Spleen (tissue), 11 donors: ENCODE results near the gene DSG4. TPM values are rescaled to one million over a fixed set of nuclear protein-coding genes. Genes with fewer than 3 reads are reported as not detected.

Source experiments
- DNase-seq: peaks from one replicate; pipeline ENCODE4 v3.0.0-alpha.2; 2020
- H3K27ac ChIP-seq, 8 donors: fragments of 200-600 bp; sonication (generic) in 7 of 8; 1 replicate in 4 of 8; 2 replicates in 4 of 8; pipeline versions ENCODE4 v1.5.0 to v1.8.0; 2016 to 2021; ENCODE audit warnings: inconsistent platforms in 4 of 8, mild to moderate bottlenecking in 4 of 8, moderate library complexity in 1 of 8
- H3K27me3 ChIP-seq, 7 donors: fragments of 200-600 bp; sonication (generic) in 6 of 7; replicated peaks in 1 of 7; 1 replicate in 4 of 7; 2 replicates in 3 of 7; pipeline versions ENCODE4 v1.5.0 to v1.8.0; 2016 to 2021; ENCODE audit warnings: inconsistent platforms in 3 of 7, mild to moderate bottlenecking in 1 of 7
- H3K36me3 ChIP-seq, 6 donors: fragments of 200-600 bp; sonication (generic) in 5 of 6; 1 replicate in 4 of 6; 2 replicates in 2 of 6; pipeline versions ENCODE4 v1.5.0 to v1.8.0; 2016 to 2021; ENCODE audit warnings: inconsistent platforms in 2 of 6
- H3K4me1 ChIP-seq, 6 donors: fragments of 200-600 bp; sonication (generic) in 5 of 6; 1 replicate in 3 of 6; 2 replicates in 3 of 6; pipeline versions ENCODE4 v1.5.0 to v1.8.0; 2016 to 2021; ENCODE audit warnings: inconsistent platforms in 3 of 6
- H3K4me3 ChIP-seq, 8 donors: fragments of 200-600 bp; sonication (generic) in 7 of 8; 1 replicate in 4 of 8; 2 replicates in 4 of 8; pipeline versions ENCODE4 v1.5.0 to v1.8.0; 2016 to 2021; ENCODE audit warnings: inconsistent platforms in 4 of 8, mild to moderate bottlenecking in 4 of 8, moderate library complexity in 2 of 8
- H3K9me3 ChIP-seq, 8 donors: fragments of 200-600 bp; sonication (generic) in 7 of 8; 1 replicate in 4 of 8; 2 replicates in 4 of 8; pipeline versions ENCODE4 v1.5.0 to v1.8.0; 2016 to 2021; ENCODE audit warnings: inconsistent platforms in 4 of 8
- POLR2A ChIP-seq, 3 donors: fragments of 450-650 bp; IDR thresholded peaks; one replicate each; pipeline ENCODE4 v1.5.1; 2017; ENCODE audit warnings: antibody characterized with exemption in 3 of 3, mild to moderate bottlenecking in 1 of 3
- POLR2AphosphoS5 ChIP-seq, 3 donors: sonication (generic); formaldehyde crosslinking; IDR thresholded peaks; one replicate each; pipeline ENCODE4 v1.5.1; 2017; ENCODE audit warnings: antibody characterized with exemption in 3 of 3
- WGBS, 5 donors: extraction: QIAGEN DNeasy Blood & Tissue Kit in 3 of 5; methylation state at CpG; one replicate each; pipeline versions ENCODE4 v1.1.5 to v1.1.7; 2013 to 2018; 5-methylcytosine and 5-hydroxymethylcytosine counted together
- intact Hi-C: fragments of 100-400 bp; cut with DNase I; formaldehyde crosslinking; loops from one replicate; pipeline ENCODE4 v1.15.0; 2023; ENCODE audit warnings: low total_unique reads
- polyA plus RNA-seq, 3 donors: library from polyadenylated mRNA; stranded (reverse); fragments of 200-250 nt; gene quantifications; one replicate each; pipeline ENCODE4 v1.2.1, GENCODE V29; 2013
- total RNA-seq, 7 donors: library from RNA; depleted of rRNA in 3 of 7; stranded (reverse); fragments of >200 nt in 3 of 7; fragmentation: NEBNext Ultra II Directional in 4 of 7; extraction: Animal tissue kit (Norgen Biotek cat#: 25700) in 4 of 7; gene quantifications; one replicate each; pipeline versions ENCODE4 v1.1.0 to v1.2.1, GENCODE V29; 2016 to 2021
- TF ChIP-seq, protein P1 (sequence below), 11 experiments: fragments of 200-600 bp in 7 of 11; fragments of 450-650 bp in 4 of 11; sonication (generic) in 4 of 11; IDR thresholded peaks in 8 of 11; conservative IDR thresholded peaks in 3 of 11; 1 replicate in 7 of 11; 2 replicates in 4 of 11; pipeline versions ENCODE4 v1.4.0 to v1.8.0; 2016 to 2021; ENCODE audit warnings: antibody characterized with exemption in 11 of 11, inconsistent platforms in 4 of 11, mild to moderate bottlenecking in 1 of 11
- donor health status: healthy with polysubstance abuse.
- donor health status: DM: no; HTN: no; CAD: no; lungs with moderate emphysema.
- donor health status: DM: no; HTN: no; CAD: no.
- donor health status: Bipolar disorder and iron deficiency.
- donor health status: healthy.
- donor health status: DM: no; HTN: no; CAD: no.
- donor health status: DM: yes; HTN: yes; CAD: no.

Gene DSG4
- total and polyA plus RNA-seq, 10 donors: not detected

DNA sequence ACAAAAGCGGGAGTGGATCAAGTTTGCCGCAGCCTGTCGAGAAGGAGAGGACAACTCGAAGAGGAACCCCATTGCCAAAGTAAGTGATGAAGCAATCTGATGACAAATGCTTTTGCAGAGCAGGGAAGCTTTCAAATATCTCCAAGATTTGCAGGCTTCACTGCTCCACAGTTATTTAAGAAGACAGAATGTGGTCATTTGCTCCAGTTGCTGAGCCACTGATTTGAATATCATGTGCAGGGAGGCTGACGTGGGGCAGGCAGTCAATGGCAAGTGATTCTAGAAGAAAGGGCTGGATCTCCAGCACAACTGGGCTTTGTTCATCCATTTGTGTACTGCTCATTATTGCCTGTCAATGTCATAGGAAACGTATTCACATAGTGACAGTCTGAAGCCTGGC is 10.2 kb downstream of the DSG4 start:
- H3K4me1 ChIP-seq: no peaks in the 10 kb centered on the region
- no peak overlapping the region for H3K27ac ChIP-seq
- H3K27me3 ChIP-seq: no peaks in the 10 kb centered on the region
- no peak overlapping the region for H3K4me3 ChIP-seq
- H3K36me3 ChIP-seq: no peaks in the 10 kb centered on the region
- H3K9me3 ChIP-seq: no peaks in the 10 kb centered on the region
- TF ChIP-seq, protein P1, sequence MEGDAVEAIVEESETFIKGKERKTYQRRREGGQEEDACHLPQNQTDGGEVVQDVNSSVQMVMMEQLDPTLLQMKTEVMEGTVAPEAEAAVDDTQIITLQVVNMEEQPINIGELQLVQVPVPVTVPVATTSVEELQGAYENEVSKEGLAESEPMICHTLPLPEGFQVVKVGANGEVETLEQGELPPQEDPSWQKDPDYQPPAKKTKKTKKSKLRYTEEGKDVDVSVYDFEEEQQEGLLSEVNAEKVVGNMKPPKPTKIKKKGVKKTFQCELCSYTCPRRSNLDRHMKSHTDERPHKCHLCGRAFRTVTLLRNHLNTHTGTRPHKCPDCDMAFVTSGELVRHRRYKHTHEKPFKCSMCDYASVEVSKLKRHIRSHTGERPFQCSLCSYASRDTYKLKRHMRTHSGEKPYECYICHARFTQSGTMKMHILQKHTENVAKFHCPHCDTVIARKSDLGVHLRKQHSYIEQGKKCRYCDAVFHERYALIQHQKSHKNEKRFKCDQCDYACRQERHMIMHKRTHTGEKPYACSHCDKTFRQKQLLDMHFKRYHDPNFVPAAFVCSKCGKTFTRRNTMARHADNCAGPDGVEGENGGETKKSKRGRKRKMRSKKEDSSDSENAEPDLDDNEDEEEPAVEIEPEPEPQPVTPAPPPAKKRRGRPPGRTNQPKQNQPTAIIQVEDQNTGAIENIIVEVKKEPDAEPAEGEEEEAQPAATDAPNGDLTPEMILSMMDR (IDR thresholded peaks at IDR 0.05 in 8 of 11, conservative IDR thresholded peaks at IDR 0.05 in 3 of 11): no peak
- no peak for TF ChIP-seq POLR2AphosphoS5 (IDR thresholded peaks at IDR 0.05)
- 72 to 90% (median 81%) methylated on average over 6 of the region's 6 CpGs for WGBS, 5 donors
- intact Hi-C loops: no loop called here
- DNase-seq: no peak

DNA sequence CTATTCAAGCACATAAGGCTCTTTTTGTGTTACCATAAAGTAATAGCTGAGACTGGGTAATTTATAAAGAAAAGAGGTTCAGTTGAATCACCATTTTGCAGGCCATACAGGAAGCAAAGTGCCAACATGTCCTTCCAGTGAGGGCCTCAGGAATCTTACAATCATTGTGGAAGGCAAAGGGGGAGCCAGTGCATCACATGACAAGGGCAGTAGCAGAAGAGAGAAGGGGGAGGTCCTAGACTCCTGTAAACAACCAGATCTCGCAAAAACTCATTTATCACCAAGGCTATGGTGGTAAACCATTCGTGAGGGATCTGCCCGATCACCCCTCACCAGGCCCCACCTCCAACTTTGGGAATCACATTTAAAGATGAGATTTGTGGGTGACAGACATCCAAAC is 16.7 kb downstream of the DSG4 start:
- no peak for DNase-seq
- Histone ChIP-seq H3K4me1 (peaks cover 0 to 7% (median 0%) of the 10 kb centered on the region in 6 donors), H3K9me3 (no peaks in the 10 kb centered on the region), H3K4me3 (no peak overlapping the region), H3K27me3 (no peaks in the 10 kb centered on the region), H3K36me3 (no peaks in the 10 kb centered on the region), H3K27ac (no peak overlapping the region)
- TF ChIP-seq POLR2AphosphoS5 (IDR thresholded peaks at IDR 0.05) (no peak), POLR2A (IDR thresholded peaks at IDR 0.05) (no peak)
- TF ChIP-seq, protein P1 (IDR thresholded peaks at IDR 0.05 in 8 of 11, conservative IDR thresholded peaks at IDR 0.05 in 3 of 11): no peak
- intact Hi-C loops: no loop called here
- WGBS, 5 donors: 88 to 97% (median 94%) methylated on average over 3 of the region's 3 CpGs

DNA sequence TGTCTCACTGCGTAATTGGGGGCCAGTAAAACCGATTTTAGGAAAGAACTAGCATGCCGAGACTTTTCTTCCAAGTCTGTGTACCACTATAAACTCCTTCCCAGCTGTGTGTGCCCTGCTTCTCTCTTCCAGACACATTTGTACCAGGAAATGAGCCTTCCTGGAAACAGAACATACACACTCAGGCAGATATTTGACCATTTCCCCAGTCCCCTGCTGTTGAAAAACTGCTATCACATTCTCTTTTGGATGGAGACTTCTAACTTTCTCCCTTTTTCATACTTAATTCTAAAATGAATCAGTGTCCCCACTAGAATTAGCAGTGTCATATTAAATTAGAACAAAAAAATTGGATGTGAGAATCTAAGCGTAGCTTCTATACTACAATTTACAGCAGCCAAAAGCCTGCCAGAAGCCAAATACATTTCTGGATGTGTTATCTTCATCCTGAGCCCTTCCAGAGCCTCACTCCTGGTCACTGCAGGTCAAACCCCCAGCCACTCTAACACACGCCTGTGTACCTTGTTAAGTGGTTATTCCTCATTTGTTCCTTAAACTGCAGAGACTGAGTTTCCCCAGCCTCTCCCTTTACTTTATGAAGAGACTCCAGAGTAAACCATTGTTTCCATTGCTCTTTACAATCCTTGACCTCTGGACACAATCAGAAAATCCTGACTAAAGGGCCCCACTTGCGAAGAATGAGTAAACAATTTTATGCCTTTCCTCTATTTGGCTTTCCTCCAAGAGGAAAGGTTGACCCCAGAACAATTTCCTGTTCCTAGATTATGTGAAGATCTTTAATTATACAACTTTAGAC is 20.4 kb downstream of the DSG4 start:
- H3K27ac ChIP-seq: no peak overlapping the region
- 50 to 56% (median 53%) methylated on average over 6 of the region's 6 CpGs for WGBS, 5 donors
- peaks cover 0 to 7% (median 2%) of the 10 kb centered on the region in 6 donors for H3K4me1 ChIP-seq
- no peak overlapping the region for H3K4me3 ChIP-seq
- no peaks in the 10 kb centered on the region for H3K36me3 ChIP-seq
- intact Hi-C loops: no loop called here
- DNase-seq: no peak
- no peaks in the 10 kb centered on the region for H3K9me3 ChIP-seq
- TF ChIP-seq POLR2AphosphoS5 (IDR thresholded peaks at IDR 0.05) (no peak), POLR2A (IDR thresholded peaks at IDR 0.05) (no peak)
- TF ChIP-seq, protein P1 (IDR thresholded peaks at IDR 0.05 in 8 of 11, conservative IDR thresholded peaks at IDR 0.05 in 3 of 11): no peak
- H3K27me3 ChIP-seq: no peaks in the 10 kb centered on the region

DNA sequence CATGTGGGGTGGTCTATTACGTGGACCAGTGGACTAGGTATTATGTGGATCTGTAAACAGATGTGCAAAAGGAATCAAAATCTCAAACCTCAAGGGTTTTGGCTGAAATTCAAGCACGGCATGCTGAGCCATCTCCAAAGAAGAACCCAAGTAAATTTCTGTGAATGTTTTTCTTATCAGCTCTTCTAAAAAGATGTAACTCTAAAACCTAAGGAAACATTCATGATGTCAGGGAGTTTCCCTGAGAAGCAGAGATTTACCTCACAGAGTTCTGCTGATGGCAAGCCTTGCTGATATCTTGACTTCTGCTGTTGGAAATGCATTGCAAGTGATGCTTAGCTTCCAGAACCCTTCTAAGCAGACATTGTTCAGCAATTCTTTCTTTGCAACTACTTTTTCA is 21.6 kb downstream of the DSG4 start:
- intact Hi-C loops: no loop called here
- H3K4me3 ChIP-seq: no peak overlapping the region
- peaks cover 0 to 7% (median 2%) of the 10 kb centered on the region in 6 donors for H3K4me1 ChIP-seq
- no peaks in the 10 kb centered on the region for H3K9me3 ChIP-seq
- H3K27me3 ChIP-seq: no peaks in the 10 kb centered on the region
- no peak overlapping the region for H3K27ac ChIP-seq
- no peaks in the 10 kb centered on the region for H3K36me3 ChIP-seq
- TF ChIP-seq POLR2AphosphoS5 (IDR thresholded peaks at IDR 0.05): no peak
- TF ChIP-seq, protein P1 (IDR thresholded peaks at IDR 0.05 in 8 of 11, conservative IDR thresholded peaks at IDR 0.05 in 3 of 11): no peak
- no peak for TF ChIP-seq POLR2A (IDR thresholded peaks at IDR 0.05)
- WGBS, 5 donors: 51 to 77% (median 58%) methylated on average over 2 of the region's 2 CpGs
- no peak for DNase-seq
